Ascending aorta (tissue), 2 donors: ENCODE results near the gene CELSR1. TPM values are rescaled to one million over a fixed set of nuclear protein-coding genes. Genes with fewer than 3 reads are reported as not detected.

Source experiments
- DNase-seq, 2 donors: peaks; one replicate each; pipeline ENCODE4 v3.0.0-alpha.2; 2019; ENCODE audit warnings: low spot score in 2 of 2
- H3K27ac ChIP-seq, 2 donors: fragments of 200-600 bp; sonication (generic); one replicate each; pipeline ENCODE4 v1.5.1; 2016 to 2017; ENCODE audit warnings: mild to moderate bottlenecking in 1 of 2
- H3K27me3 ChIP-seq: fragments of 200-600 bp; sonication (generic); one replicate; pipeline ENCODE4 v1.5.1; 2017
- H3K36me3 ChIP-seq, 2 donors: fragments of 200-600 bp; sonication (generic); one replicate each; pipeline ENCODE4 v1.5.1; 2016
- H3K4me1 ChIP-seq, 2 donors: fragments of 200-600 bp; sonication (generic); one replicate each; pipeline ENCODE4 v1.5.1; 2016 to 2017; ENCODE audit warnings: mild to moderate bottlenecking in 1 of 2
- H3K4me3 ChIP-seq, 2 donors: fragments of 200-600 bp; sonication (generic); one replicate each; pipeline ENCODE4 v1.5.1; 2016 to 2017; ENCODE audit warnings: mild to moderate bottlenecking in 1 of 2
- H3K9me3 ChIP-seq, 2 donors: fragments of 200-600 bp; sonication (generic); one replicate each; pipeline ENCODE4 v1.5.1; 2016
- CTCF ChIP-seq, 3 experiments: fragments of 200-600 bp in 2 of 3; fragments of 450-650 bp in 1 of 3; sonication (generic) in 2 of 3; IDR thresholded peaks; one replicate each; pipeline ENCODE4 v1.5.1; 2016 to 2019; ENCODE audit warnings: antibody characterized with exemption in 3 of 3, mild to moderate bottlenecking in 1 of 3, moderate library complexity in 1 of 3
- intact Hi-C: fragments of 100-400 bp; cut with DNase I; formaldehyde crosslinking; loops from one replicate; pipeline ENCODE4 v1.15.1; 2023
- total RNA-seq: library from RNA; depleted of rRNA; stranded (reverse); fragments of >200 nt; gene quantifications from one replicate; pipeline ENCODE4 v1.1.0, GENCODE V29; 2016

CELSR1 gene
- total RNA-seq, 1 donor from 2014 or later = 10.5 TPM

- no peak overlapping the region for H3K4me3 ChIP-seq
- H3K27me3 ChIP-seq = no peaks in the 10 kb centered on the region
- TF ChIP-seq CTCF (IDR thresholded peaks at IDR 0.05) = no peak
- H3K36me3 ChIP-seq = no peaks in the 10 kb centered on the region
- H3K4me1 ChIP-seq = no peaks in the 10 kb centered on the region
- H3K27ac ChIP-seq = no peak overlapping the region
- intact Hi-C loops = no loop called here
- no peaks in the 10 kb centered on the region for H3K9me3 ChIP-seq
- DNase-seq = no peak
These were observed 123.6 kb downstream of the CELSR1 start for GRCh38 chr22:46413725-46414379.

- intact Hi-C loops = no loop called here
- H3K4me3 ChIP-seq = no peak overlapping the region
These were observed 126.1 kb downstream of the CELSR1 start for GRCh38 chr22:46411347-46411746.

GRCh38 chr22:46410291-46410808 lies 127.1 kb downstream of the CELSR1 start:
- no peak for DNase-seq
- no peak for TF ChIP-seq CTCF (IDR thresholded peaks at IDR 0.05)
- intact Hi-C loops = no loop called here
- Histone ChIP-seq H3K36me3 (no peaks in the 10 kb centered on the region), H3K27ac (no peak overlapping the region), H3K4me3 (no peak overlapping the region), H3K27me3 (no peaks in the 10 kb centered on the region), H3K9me3 (no peaks in the 10 kb centered on the region), H3K4me1 (no peaks in the 10 kb centered on the region)

More at GRCh38 chr22:46411347-46411746, 126.1 kb downstream of the CELSR1 start:
- H3K36me3 ChIP-seq = no peaks in the 10 kb centered on the region
- no peaks in the 10 kb centered on the region for H3K4me1 ChIP-seq
- no peak overlapping the region for H3K27ac ChIP-seq
- H3K9me3 ChIP-seq = no peaks in the 10 kb centered on the region
- H3K27me3 ChIP-seq = no peaks in the 10 kb centered on the region
- DNase-seq = no peak
- TF ChIP-seq CTCF (IDR thresholded peaks at IDR 0.05) = no peak

DNA sequence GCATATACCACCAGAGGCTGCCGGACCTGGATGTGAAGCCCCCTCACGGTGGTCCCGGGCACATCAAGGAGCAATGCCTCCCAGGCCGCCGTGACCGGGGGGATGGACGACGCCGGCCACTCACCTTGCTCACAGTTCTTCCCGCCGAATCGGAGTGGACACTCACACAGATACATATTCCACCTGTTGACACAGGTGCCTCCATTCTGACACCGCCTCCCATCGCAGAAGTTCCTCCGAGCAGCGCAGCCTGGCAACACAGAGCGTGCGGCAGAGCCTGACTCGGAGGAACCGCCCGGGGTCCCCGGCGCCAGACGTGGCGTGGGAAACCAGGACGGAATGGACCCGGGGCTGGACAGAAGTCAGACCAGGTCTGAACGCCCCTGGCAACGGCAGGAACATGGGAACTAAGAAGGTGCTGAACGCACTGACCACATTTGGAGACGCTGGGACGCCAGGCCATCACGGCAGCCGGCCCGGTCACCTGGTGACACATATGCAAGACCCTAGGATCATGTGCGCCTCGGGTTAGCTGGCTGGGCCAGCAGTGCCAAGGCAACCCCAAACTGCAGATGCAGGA lies 127.7 kb downstream of the CELSR1 start:
- Histone ChIP-seq H3K9me3 (no peaks in the 10 kb centered on the region), H3K27me3 (no peaks in the 10 kb centered on the region), H3K36me3 (no peaks in the 10 kb centered on the region), H3K4me1 (no peaks in the 10 kb centered on the region), H3K4me3 (no peak overlapping the region), H3K27ac (no peak overlapping the region)
- TF ChIP-seq CTCF (IDR thresholded peaks at IDR 0.05) = no peak
- intact Hi-C loops = no loop called here
- no peak for DNase-seq

- Histone ChIP-seq H3K9me3 (no peaks in the 10 kb centered on the region), H3K36me3 (no peaks in the 10 kb centered on the region), H3K4me1 (no peaks in the 10 kb centered on the region), H3K4me3 (no peak overlapping the region), H3K27ac (no peak overlapping the region), H3K27me3 (no peaks in the 10 kb centered on the region)
- no peak for DNase-seq
- intact Hi-C loops = no loop called here
- no peak for TF ChIP-seq CTCF (IDR thresholded peaks at IDR 0.05)
These were observed 128.6 kb downstream of the CELSR1 start for GRCh38 chr22:46408568-46409506.
